Spleen (tissue), 3 donors: Measurements from ENCODE around the gene EFNA5.

ENCODE experiments used
- POLR2A ChIP-seq, 3 donors: fragments of 450-650 bp; IDR thresholded peaks; one replicate each; pipeline ENCODE4 v1.5.1; 2017; ENCODE audit warnings: antibody characterized with exemption in 3 of 3, mild to moderate bottlenecking in 1 of 3
- POLR2AphosphoS5 ChIP-seq, 3 donors: sonication (generic); formaldehyde crosslinking; IDR thresholded peaks; one replicate each; pipeline ENCODE4 v1.5.1; 2017; ENCODE audit warnings: antibody characterized with exemption in 3 of 3

DNA sequence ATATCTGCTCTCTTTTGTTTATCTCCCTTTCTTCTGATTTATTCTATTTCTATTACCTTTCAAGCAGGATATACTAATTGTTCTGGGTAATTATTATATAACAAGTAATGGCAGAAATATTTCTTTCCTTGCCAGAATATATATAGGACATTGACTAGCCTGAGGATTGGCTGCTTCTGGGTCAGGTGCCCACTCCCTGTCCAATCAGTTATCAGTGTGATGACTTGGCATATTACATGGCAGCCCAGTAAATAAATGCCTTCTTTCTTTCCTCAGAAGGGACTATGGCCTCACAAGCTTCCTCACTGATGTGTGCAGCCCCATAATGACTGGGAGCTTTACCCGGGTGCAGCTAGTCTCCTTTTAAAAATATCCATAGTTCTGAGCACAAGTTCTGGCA is 301.1 kb downstream of the EFNA5 start:
- TF ChIP-seq POLR2A (IDR thresholded peaks at IDR 0.05): no peak
- no peak for TF ChIP-seq POLR2AphosphoS5 (IDR thresholded peaks at IDR 0.05)
